Measurements from ENCODE around the gene CCR1. TPM values are rescaled to one million over a fixed set of nuclear protein-coding genes. Genes with fewer than 3 reads are reported as not detected.

The CCR1 gene
- total RNA-seq, 1 experiment from 2014 or later, result 0.10 TPM

DNA sequence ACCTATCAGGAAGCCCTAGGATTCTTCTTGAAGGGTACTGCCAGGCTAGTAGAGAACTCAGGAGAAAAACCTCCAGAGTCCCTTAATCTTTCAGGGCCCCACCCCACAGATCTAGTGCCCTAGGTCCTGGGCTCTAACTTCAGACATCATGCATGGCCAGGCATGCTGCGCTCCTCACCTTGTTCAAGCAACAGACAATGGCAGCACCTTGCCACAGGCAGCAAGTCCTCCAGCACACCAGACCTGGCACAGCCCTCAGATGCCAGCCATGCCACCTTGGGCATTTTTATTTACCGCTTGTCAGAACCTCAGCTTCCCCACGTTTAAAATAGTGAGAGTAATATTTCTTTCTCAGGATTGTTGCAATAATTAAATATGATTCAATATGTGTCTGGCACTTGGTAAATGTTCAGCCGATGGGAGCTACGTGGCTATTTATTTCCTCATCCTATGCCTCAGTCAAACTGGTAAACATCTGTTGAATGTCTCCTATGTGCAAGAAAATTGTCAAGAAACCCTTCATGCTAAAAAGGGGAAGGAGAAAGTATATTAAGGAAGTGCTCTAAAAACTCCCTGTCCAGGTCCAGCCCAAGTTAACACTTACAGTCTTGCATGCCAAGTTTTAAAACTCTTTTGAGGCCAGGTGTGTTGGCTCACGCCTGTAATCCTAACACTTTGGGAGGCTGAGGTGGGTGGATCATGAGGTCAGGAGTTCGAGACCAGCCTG, 14.5 kb upstream of the CCR1 start:
- H3K4me2 ChIP-seq (ENCODE audit: low read length), result no peak overlapping the region
- ChIA-PET CTCF (no interaction called here), RAD21 (ENCODE audit: low non-redundant PET in 1 of 2, low total read pairs in 2 of 2, uncharacterized antibody in 2 of 2, unreplicated experiment in 2 of 2) (no interaction called here), POLR2A (no interaction called here)
- TF ChIP-seq EZH2 (IDR thresholded peaks at IDR 0.05) (no peak), EZH2phosphoT487 (IDR thresholded peaks at IDR 0.05; ENCODE audit: borderline replicate concordance) (no peak), TCF7L2 (IDR thresholded peaks at IDR 0.05; ENCODE audit: borderline replicate concordance, extremely low read depth, insufficient read depth, insufficient read length) (no peak), CEBPB (IDR thresholded peaks at IDR 0.05; ENCODE audit: low read depth) (no peak), SIN3A (IDR thresholded peaks at IDR 0.05; ENCODE audit: low read depth) (no peak), SRF (IDR thresholded peaks at IDR 0.05; ENCODE audit: low read depth) (no peak), CBX3 (IDR thresholded peaks at IDR 0.05; ENCODE audit: low read depth) (no peak)
- TF ChIP-seq, protein P1, sequence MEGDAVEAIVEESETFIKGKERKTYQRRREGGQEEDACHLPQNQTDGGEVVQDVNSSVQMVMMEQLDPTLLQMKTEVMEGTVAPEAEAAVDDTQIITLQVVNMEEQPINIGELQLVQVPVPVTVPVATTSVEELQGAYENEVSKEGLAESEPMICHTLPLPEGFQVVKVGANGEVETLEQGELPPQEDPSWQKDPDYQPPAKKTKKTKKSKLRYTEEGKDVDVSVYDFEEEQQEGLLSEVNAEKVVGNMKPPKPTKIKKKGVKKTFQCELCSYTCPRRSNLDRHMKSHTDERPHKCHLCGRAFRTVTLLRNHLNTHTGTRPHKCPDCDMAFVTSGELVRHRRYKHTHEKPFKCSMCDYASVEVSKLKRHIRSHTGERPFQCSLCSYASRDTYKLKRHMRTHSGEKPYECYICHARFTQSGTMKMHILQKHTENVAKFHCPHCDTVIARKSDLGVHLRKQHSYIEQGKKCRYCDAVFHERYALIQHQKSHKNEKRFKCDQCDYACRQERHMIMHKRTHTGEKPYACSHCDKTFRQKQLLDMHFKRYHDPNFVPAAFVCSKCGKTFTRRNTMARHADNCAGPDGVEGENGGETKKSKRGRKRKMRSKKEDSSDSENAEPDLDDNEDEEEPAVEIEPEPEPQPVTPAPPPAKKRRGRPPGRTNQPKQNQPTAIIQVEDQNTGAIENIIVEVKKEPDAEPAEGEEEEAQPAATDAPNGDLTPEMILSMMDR (IDR thresholded peaks at IDR 0.05 in 2 of 3, conservative IDR thresholded peaks at IDR 0.05 in 1 of 3; ENCODE audit: borderline replicate concordance in 1 of 3, insufficient read depth in 1 of 3, low read depth in 2 of 3, low read length in 2 of 3), result no peak
- H3K27ac ChIP-seq (ENCODE audit: low read depth, low read length), result no peak overlapping the region
- H3K36me3 ChIP-seq (ENCODE audit: control insufficient read depth in 1 of 2, insufficient read depth in 2 of 2, low read length in 2 of 2), result no peaks in the 10 kb centered on the region
- no peaks in the 10 kb centered on the region for H3K27me3 ChIP-seq (ENCODE audit: insufficient read depth, low read length)
- H3K4me1 ChIP-seq (ENCODE audit: control insufficient read depth in 1 of 2, insufficient read depth in 2 of 2, low read length in 2 of 2), result no peaks in the 10 kb centered on the region
- no TSS peak for BruUV-seq (replicated peaks)
- H3K4me3 ChIP-seq (replicated peaks in 1 of 2; ENCODE audit: low read depth in 1 of 2, low read length in 2 of 2), result no peak overlapping the region
- intact Hi-C loops (cut with micrococcal nuclease), result no loop called here
- DNase-seq (ENCODE audit: low read depth, low spot score), result no peak
- H2AFZ ChIP-seq (ENCODE audit: low read depth, low read length, poor library complexity, severe bottlenecking), result no peak overlapping the region
- ATAC-seq, result no peak
- no peaks in the 10 kb centered on the region for H3K9me2 ChIP-seq (ENCODE audit: insufficient read depth)
- H3K79me2 ChIP-seq (ENCODE audit: insufficient read depth, low read length), result no peaks in the 10 kb centered on the region
- no peaks in the 10 kb centered on the region for H3K9me3 ChIP-seq (ENCODE audit: control insufficient read depth in 1 of 2, insufficient read depth in 1 of 2, low read depth in 1 of 2, low read length in 2 of 2)
- no peak overlapping the region for H3K9ac ChIP-seq (ENCODE audit: low read length)
- no peaks in the 10 kb centered on the region for H4K20me1 ChIP-seq (ENCODE audit: insufficient read depth)

DNA sequence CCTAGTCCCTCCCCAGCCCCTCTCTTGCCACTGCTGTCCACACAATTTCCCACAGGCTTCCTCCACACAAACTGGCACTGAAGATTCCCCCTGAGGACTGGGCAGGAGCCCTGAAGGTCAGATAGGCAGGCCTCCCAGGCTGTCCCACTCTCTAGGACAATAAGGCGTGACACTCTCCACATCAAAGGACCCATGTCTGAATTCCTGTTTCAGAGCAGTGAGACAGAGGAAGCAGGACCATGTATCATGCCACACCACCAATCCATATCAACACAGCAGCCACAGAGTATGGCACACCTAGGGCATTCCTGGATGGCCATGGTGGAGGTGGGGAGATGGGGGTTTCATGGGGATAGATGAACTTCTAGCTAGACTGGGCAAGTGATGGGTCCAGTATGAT, 13.8 kb upstream of the CCR1 start:
- DNase-seq (ENCODE audit: low read depth, low spot score), result no peak
- Histone ChIP-seq H3K9me3 (ENCODE audit: control insufficient read depth in 1 of 2, insufficient read depth in 1 of 2, low read depth in 1 of 2, low read length in 2 of 2) (no peaks in the 10 kb centered on the region), H3K27me3 (ENCODE audit: insufficient read depth, low read length) (no peaks in the 10 kb centered on the region), H3K79me2 (ENCODE audit: insufficient read depth, low read length) (no peaks in the 10 kb centered on the region), H2AFZ (ENCODE audit: low read depth, low read length, poor library complexity, severe bottlenecking) (no peak overlapping the region), H3K27ac (ENCODE audit: low read depth, low read length) (no peak overlapping the region), H3K4me1 (ENCODE audit: control insufficient read depth in 1 of 2, insufficient read depth in 2 of 2, low read length in 2 of 2) (no peaks in the 10 kb centered on the region), H3K36me3 (ENCODE audit: control insufficient read depth in 1 of 2, insufficient read depth in 2 of 2, low read length in 2 of 2) (no peaks in the 10 kb centered on the region), H3K9me2 (ENCODE audit: insufficient read depth) (no peaks in the 10 kb centered on the region), H4K20me1 (ENCODE audit: insufficient read depth) (no peaks in the 10 kb centered on the region), H3K4me3 (replicated peaks in 1 of 2; ENCODE audit: low read depth in 1 of 2, low read length in 2 of 2) (no peak overlapping the region), H3K4me2 (ENCODE audit: low read length) (no peak overlapping the region), H3K9ac (ENCODE audit: low read length) (no peak overlapping the region)
- intact Hi-C loops (cut with micrococcal nuclease), result no loop called here
- CTCF ChIA-PET, result no interaction called here
- POLR2A ChIA-PET, result no interaction called here
- RAD21 ChIA-PET (ENCODE audit: low non-redundant PET in 1 of 2, low total read pairs in 2 of 2, uncharacterized antibody in 2 of 2, unreplicated experiment in 2 of 2), result no interaction called here
- ATAC-seq, result no peak
- BruUV-seq (replicated peaks), result no TSS peak
- TF ChIP-seq, protein P2, sequence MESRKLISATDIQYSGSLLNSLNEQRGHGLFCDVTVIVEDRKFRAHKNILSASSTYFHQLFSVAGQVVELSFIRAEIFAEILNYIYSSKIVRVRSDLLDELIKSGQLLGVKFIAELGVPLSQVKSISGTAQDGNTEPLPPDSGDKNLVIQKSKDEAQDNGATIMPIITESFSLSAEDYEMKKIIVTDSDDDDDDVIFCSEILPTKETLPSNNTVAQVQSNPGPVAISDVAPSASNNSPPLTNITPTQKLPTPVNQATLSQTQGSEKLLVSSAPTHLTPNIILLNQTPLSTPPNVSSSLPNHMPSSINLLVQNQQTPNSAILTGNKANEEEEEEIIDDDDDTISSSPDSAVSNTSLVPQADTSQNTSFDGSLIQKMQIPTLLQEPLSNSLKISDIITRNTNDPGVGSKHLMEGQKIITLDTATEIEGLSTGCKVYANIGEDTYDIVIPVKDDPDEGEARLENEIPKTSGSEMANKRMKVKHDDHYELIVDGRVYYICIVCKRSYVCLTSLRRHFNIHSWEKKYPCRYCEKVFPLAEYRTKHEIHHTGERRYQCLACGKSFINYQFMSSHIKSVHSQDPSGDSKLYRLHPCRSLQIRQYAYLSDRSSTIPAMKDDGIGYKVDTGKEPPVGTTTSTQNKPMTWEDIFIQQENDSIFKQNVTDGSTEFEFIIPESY (IDR thresholded peaks at IDR 0.05; ENCODE audit: extremely low read depth, insufficient replicate concordance, low read length), result no peak
- TF ChIP-seq YY1 (IDR thresholded peaks at IDR 0.05; ENCODE audit: extremely low read depth, insufficient replicate concordance, low read depth, low read length), result no peak
- TF ChIP-seq ZNF274 (IDR thresholded peaks at IDR 0.05; ENCODE audit: low read depth, low read length), result no peak
- no peak for TF ChIP-seq EZH2 (IDR thresholded peaks at IDR 0.05)
- no peak for TF ChIP-seq EZH2phosphoT487 (IDR thresholded peaks at IDR 0.05; ENCODE audit: borderline replicate concordance)
- TF ChIP-seq FOSL1 (IDR thresholded peaks at IDR 0.05; ENCODE audit: low read depth), result no peak
- no peak for TF ChIP-seq CBX3 (IDR thresholded peaks at IDR 0.05; ENCODE audit: low read depth)
- TF ChIP-seq, protein P3, sequence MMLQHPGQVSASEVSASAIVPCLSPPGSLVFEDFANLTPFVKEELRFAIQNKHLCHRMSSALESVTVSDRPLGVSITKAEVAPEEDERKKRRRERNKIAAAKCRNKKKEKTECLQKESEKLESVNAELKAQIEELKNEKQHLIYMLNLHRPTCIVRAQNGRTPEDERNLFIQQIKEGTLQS (IDR thresholded peaks at IDR 0.05), result no peak
- TF ChIP-seq TCF7L2 (IDR thresholded peaks at IDR 0.05; ENCODE audit: borderline replicate concordance, extremely low read depth, insufficient read depth, insufficient read length), result no peak
- no peak for TF ChIP-seq SIN3A (IDR thresholded peaks at IDR 0.05; ENCODE audit: low read depth)
- TF ChIP-seq EGR1 (IDR thresholded peaks at IDR 0.05; ENCODE audit: low read depth), result no peak
- no peak for TF ChIP-seq POLR2A (IDR thresholded peaks at IDR 0.05; ENCODE audit: borderline replicate concordance, extremely low read depth, insufficient read depth, insufficient read length)
- TF ChIP-seq ZFX (IDR thresholded peaks at IDR 0.05), result no peak

Data from HCT116 (cell line).